SK-N-SH (cell line): ENCODE data around the gene DPF3.

Source experiments
- CTCF ChIP-seq: fragments of 200-600 bp; sonication (generic); IDR thresholded peaks from 2 replicates; pipeline ENCODE4 v1.6.1; 2017; ENCODE audit warnings: antibody characterized with exemption, mild to moderate bottlenecking, moderate library complexity
- SMC3 ChIP-seq: IDR thresholded peaks from 2 replicates; pipeline ENCODE4 v1.6.1; 2012; ENCODE audit warnings: low read depth, low read length, improper control_type of control experiment

- no peak for TF ChIP-seq CTCF
- no peak for TF ChIP-seq SMC3
Measured at GRCh38 chr14:72752034-72752412, 141.9 kb downstream of the DPF3 start.
